GM20431 (cell line): Measurements from ENCODE around the gene VAV2.

Experiments used
- in situ Hi-C: fragments of 300-500 bp; cut with MseI, MboI; formaldehyde crosslinking; loops from one replicate; pipeline ENCODE4 v1.15.0; 2020; ENCODE audit warnings: low sequenced_read_pairs; ENCODE audit not compliant: unreplicated experiment

Gene VAV2

GRCh38 chr9:133794016-133794760, 197.9 kb downstream of the VAV2 start:
- in situ Hi-C loops = loop anchor here (5.0 kb wide), 1 partner anchor 198 kb away; the partner anchor contains the start of gene VAV2

DNA sequence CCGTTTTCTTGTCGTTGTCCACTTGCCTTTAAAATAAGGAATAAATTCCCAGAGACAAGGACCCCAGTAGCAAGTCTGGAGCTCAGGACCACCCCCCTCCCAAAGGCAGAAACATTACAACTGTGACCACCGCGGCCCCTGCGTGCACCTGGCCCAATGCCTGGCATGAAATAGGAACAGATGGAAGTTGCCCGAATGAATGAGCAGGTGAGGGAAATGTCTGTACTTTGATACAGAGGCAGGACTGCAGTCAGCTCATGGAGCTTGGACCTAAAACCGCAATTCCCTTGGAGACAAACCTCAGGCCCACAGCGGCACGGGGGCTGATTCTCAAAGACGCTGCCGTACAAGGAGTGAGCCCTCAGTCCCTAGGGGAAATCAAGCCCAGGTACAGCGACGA, 198.7 kb downstream of the VAV2 start:
- in situ Hi-C loops = loop anchor here (5.0 kb wide), 1 partner anchor 199 kb away; the partner anchor contains the start of gene VAV2

- in situ Hi-C loops = loop anchor here (5.0 kb wide), 1 partner anchor 199 kb away; the partner anchor contains the start of gene VAV2
Measured at GRCh38 chr9:133792721-133793470, 199.2 kb downstream of the VAV2 start.

GRCh38 chr9:133791735-133792649, 200.1 kb downstream of the VAV2 start:
- in situ Hi-C loops = loop anchor here (5.0 kb wide), 1 partner anchor 200 kb away; the partner anchor contains the start of gene VAV2

- in situ Hi-C loops = loop anchor here (5.0 kb wide), 1 partner anchor 201 kb away; the partner anchor contains the start of gene VAV2
Measured at GRCh38 chr9:133791069-133791468, 201.1 kb downstream of the VAV2 start.

DNA sequence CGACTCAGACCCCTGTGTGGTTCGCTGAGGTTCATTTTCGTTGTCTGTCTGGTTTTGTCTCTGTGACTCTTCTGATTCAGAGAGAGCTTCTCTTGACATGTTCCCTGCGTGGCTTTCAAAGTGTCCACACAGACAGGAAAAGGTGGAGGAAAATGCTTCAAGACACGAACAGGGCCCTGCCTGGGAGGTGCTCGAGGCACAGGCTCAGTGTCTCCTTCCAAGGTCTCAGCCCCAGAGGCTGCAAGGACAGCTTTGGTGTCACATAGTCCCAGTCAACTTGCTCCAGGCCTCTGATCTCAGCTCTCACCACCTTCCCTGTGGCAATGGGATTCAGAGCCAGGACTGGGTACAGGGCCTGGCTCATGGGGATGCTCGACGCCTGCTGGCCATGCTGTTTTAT, 202.3 kb downstream of the VAV2 start:
- in situ Hi-C loops = loop anchor here (5.0 kb wide), 1 partner anchor 203 kb away; the partner anchor contains the start of gene VAV2

GRCh38 chr9:133788819-133789717, 203.1 kb downstream of the VAV2 start:
- in situ Hi-C loops = no loop called here

DNA sequence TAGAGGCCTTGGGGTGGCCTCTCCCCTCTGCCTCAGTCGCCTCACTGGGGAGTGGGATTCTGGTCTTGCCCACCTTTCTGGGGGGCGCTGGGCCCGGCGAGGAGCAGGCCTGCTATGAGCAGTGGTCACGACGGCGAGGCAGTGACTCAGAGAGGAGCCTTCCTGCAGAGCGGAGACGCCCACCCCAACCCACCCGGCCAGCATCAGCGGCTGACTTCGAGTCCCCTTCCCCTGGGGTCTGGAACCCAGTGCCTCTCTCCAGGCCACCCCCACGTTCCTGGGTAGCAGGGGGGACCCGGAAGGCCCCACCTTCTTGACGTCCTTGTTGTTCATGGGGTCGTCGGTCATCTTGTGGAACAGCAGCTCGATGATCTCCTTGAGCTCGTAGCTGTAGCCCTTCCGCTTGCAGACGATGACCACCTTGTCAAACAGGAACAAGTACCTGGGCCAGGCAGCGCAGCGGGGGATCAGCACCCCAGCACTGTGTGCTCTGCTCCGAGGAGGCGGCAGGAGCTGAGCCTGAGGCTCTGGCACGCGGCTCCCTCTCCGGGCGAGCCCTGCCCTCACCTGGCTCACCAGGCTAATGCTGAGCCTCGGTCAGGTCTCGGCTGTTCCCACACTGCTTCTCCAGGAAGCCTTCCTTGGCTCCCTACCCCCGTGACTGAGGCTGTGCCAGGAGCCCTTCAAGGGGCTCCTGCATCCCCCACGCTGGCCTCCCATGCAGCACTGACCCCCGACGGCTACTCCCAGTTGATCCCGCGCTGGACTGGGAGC, 203.9 kb downstream of the VAV2 start:
- in situ Hi-C loops = no loop called here

GRCh38 chr9:133787754-133788025, 204.4 kb downstream of the VAV2 start:
- in situ Hi-C loops = no loop called here

GRCh38 chr9:133786907-133787753, 205.0 kb downstream of the VAV2 start:
- in situ Hi-C loops = no loop called here

DNA sequence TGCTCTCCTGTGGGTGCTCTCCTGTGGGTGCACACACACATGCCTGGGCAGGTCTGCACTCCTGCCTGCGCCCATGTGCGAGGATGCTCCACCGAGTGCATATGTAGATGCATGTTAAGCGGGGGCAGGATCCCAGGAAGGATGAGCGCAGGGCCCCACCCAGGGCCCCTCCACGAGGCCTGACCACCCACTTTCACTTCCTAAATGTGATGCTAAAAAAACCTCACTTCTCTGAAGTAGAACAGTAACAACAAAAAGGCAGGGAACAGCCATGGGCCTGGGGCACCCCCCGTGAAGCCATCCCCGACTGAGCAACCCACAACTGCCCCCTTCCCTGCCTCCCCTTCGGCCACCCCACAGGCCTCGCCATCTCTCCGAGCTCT, 205.8 kb downstream of the VAV2 start:
- in situ Hi-C loops = no loop called here

DNA sequence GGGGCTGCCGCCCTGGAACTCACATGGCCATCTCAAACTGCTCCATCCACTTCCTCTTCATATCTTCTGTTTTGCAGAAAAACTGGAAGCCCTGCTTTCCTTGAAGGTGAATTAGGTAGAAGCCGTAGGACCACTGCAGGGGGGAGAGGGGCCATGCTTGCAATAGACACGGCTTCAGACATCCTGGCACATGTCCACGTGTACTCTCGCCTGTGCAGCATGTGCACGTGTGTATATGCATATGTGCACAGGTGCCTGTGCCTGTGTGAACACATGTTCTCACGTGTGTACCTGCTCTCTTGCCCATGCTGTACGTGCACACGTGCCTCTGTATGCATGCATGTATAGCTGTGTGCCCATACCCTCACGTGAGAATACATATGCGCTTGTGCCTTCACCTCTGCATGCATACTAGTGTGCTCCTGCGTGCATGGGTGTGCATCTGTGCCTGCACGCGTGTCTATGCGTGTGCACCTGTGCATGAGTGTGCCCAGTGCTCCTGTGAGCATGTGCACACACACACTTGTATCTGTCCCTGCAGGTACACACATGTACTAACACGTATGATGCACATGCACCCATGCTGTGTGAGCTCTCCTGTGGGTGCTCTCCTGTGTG, 206.3 kb downstream of the VAV2 start:
- in situ Hi-C loops = no loop called here

DNA sequence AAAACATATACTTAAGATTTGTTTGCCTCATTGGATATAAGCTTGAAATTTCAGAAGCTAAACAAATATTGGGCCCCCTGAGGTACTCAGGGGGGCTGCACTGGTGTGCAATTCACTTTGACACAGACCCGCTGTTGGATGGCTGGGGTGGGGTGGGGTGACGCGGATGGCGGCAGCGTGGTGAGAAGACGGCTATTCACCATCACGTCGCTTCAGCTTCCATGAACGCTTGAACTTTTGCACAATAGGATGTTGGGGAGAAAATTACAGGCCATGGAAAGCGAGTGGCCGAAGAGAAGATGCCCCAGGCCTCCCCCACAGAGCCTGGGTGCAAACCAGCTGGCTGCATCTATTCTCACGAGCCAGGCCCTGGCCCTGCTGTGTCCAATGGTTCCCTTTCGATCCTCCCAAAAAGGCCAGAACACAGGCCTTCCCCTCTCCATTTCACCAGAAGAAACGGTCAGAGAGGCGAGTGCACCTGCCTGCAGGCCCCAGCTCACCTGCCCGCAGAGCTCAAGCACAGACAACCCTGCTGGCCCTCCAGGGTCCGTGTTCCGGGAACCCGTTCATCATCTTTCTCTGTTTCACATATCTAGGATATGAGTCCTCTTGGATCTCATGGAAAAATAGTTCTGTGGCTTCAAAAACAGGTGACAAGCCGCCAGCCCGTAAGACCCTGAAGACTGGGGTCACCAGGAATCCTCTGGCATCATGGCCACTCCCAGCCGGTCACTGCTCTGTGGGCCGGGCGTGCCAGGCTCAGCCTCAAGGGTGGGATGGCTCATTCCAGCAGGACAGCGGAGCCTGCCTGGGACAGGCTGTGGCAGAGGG, 207.2 kb downstream of the VAV2 start:
- in situ Hi-C loops = no loop called here

GRCh38 chr9:133783331-133783731, 208.8 kb downstream of the VAV2 start:
- in situ Hi-C loops = no loop called here

DNA sequence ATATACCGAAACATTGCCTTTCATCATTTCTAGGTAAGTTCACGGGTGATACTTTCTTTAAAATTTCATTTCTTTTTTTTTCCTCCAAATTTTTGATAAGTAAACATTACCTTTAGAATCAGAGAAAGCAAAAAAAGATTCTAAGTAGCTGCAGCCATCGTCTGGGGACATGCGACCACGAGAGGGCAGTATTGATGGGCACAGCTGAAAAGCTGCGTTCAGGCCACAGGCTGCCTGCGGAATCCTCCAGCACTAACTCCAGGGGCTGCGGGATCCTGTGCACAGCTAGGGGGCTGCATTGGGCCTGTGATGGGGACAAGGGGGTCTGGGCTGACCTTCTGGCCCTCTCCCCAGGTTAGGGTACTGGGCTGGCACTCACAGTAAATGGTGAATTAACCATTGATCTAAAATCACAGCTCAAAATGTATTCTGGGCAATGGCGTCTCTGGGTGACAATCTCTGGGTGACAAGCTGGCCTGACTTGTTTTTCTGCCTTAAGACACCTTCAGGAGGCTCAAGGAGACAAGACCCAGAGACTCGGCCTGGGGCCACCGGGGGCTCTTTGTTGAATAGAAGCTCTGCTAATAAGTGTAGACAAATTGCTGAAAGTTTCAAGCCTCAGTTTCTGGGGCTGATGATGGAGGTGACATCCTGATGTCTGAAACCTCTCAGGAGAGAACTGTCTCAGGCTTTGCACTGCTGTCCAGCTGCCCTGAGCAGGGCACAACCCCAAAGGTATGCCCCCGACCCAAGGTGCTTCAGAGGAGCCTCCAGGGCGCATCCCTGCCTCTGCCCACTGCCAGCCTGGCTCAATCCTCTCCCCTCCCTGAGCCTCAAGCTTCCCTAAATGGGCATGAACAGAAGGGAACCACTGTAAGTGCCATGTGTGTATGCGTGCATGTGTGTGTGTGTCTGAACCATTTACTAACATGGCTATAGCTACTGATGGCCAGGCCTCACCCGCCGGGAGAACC, 209.7 kb downstream of the VAV2 start:
- in situ Hi-C loops = no loop called here

DNA sequence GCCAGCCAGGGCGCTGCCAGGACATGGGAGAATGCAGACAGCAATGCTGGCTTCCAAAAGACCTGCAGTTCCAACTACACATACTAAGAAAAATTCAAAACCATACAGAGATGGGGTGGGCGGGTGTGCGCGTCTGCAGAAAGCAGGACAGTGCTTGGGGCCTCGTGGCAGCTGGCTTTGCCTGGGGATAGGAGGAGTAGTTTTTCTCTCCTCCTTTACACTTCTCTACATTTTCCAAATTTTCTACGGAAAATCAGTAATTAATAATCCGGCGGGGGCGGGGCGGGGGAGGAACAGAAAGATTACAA, 210.3 kb downstream of the VAV2 start:
- in situ Hi-C loops = no loop called here
